Mesendoderm (in vitro differentiated cells): Measurements from ENCODE around the gene UBAP1.
"Not testable (repeated sequence)": the region's sequence is repeated elsewhere in the genome, so short reads cannot be mapped to it uniquely, and the experiment has no call there.

ENCODE experiments used
- DNase-seq: peaks from one replicate; pipeline ENCODE4 v3.0.0; 2013
- H2AK5ac ChIP-seq: 2 replicates; pipeline ENCODE4 v1.6.1; 2013; ENCODE audit warnings: low read length, inconsistent platforms
- H2BK120ac ChIP-seq: 2 replicates; pipeline ENCODE4 v1.6.1; 2013; ENCODE audit warnings: low read depth, mild to moderate bottlenecking, low read length, moderate library complexity, mixed read lengths
- H2BK15ac ChIP-seq: replicated peaks from 2 replicates; pipeline ENCODE4 v1.6.1; 2013; ENCODE audit warnings: low read depth, mild to moderate bottlenecking, moderate library complexity
- H2BK5ac ChIP-seq: 2 replicates; pipeline ENCODE4 v1.6.1; 2013; ENCODE audit warnings: low read length, inconsistent platforms
- H3K18ac ChIP-seq: 2 replicates; pipeline ENCODE4 v1.6.1; 2013; ENCODE audit warnings: mild to moderate bottlenecking, low read length, mixed read lengths
- H3K23ac ChIP-seq: one replicate; pipeline ENCODE4 v1.6.1; 2013; ENCODE audit warnings: low read length
- H3K27ac ChIP-seq: 2 replicates; pipeline ENCODE4 v1.5.1; 2013; ENCODE audit warnings: low read depth, mild to moderate bottlenecking, inconsistent platforms, low read length, moderate library complexity
- H3K27me3 ChIP-seq: 2 replicates; pipeline ENCODE4 v1.6.1; 2013; ENCODE audit warnings: low read length, control low read depth, mild to moderate bottlenecking, inconsistent platforms; ENCODE audit not compliant: insufficient read depth, poor library complexity
- H3K36me3 ChIP-seq: 2 replicates; pipeline ENCODE4 v1.6.1; 2013; ENCODE audit warnings: low read length, inconsistent platforms; ENCODE audit not compliant: control insufficient read depth, insufficient read depth
- H3K4ac ChIP-seq: one replicate; pipeline ENCODE4 v1.6.1; 2013; ENCODE audit warnings: low read depth, mild to moderate bottlenecking, low read length, moderate library complexity
- H3K4me1 ChIP-seq: 2 replicates; pipeline ENCODE4 v1.6.1; 2013; ENCODE audit warnings: low read depth, low read length, inconsistent platforms; ENCODE audit not compliant: control insufficient read depth
- H3K4me2 ChIP-seq: 2 replicates; pipeline ENCODE4 v1.6.1; 2013; ENCODE audit warnings: low read length
- H3K4me3 ChIP-seq: 2 replicates; pipeline ENCODE4 v1.5.1; 2013; ENCODE audit warnings: mild to moderate bottlenecking, low read length
- H3K56ac ChIP-seq: one replicate; pipeline ENCODE4 v1.6.1; 2013; ENCODE audit warnings: low read length
- H3K79me1 ChIP-seq: 2 replicates; pipeline ENCODE4 v1.6.1; 2013; ENCODE audit warnings: low read length, inconsistent platforms
- H3K79me2 ChIP-seq: 2 replicates; pipeline ENCODE4 v1.6.1; 2013; ENCODE audit warnings: mild to moderate bottlenecking, low read length; ENCODE audit not compliant: control insufficient read depth, insufficient read depth
- H3K9ac ChIP-seq: 2 replicates; pipeline ENCODE4 v1.6.1; 2013; ENCODE audit warnings: low read length, inconsistent platforms
- H4K5ac ChIP-seq: one replicate; pipeline ENCODE4 v1.6.1; 2013; ENCODE audit warnings: low read length
- H4K8ac ChIP-seq: one replicate; pipeline ENCODE4 v1.6.1; 2013; ENCODE audit warnings: low read depth, mild to moderate bottlenecking, control low read depth, low read length, moderate library complexity
- WGBS: extraction: QIAGEN DNeasy Blood & Tissue Kit; methylation state at CpG from one replicate; pipeline ENCODE4 v1.1.7; 2013; ENCODE audit warnings: low lambda C conversion rate, missing lambda C conversion rate; ENCODE audit not compliant: insufficient coverage; ENCODE audit errors: extremely low coverage; 5-methylcytosine and 5-hydroxymethylcytosine counted together

UBAP1 gene

GRCh38 chr9:34220218-34220617, 41.4 kb downstream of the UBAP1 start:
- no peak overlapping the region for H3K56ac ChIP-seq
- no peak overlapping the region for H2BK15ac ChIP-seq
- no peak overlapping the region for H4K8ac ChIP-seq
- H3K79me1 ChIP-seq, result peaks cover 2% of the 10 kb centered on the region
- H2BK120ac ChIP-seq, result no peak overlapping the region
- H2BK5ac ChIP-seq, result no peak overlapping the region
- H3K4me3 ChIP-seq, result no peak overlapping the region
- H3K36me3 ChIP-seq, result no peaks in the 10 kb centered on the region
- no peak overlapping the region for H3K18ac ChIP-seq
- no peaks in the 10 kb centered on the region for H3K4me1 ChIP-seq
- no peak overlapping the region for H3K27ac ChIP-seq
- H3K27me3 ChIP-seq, result no peaks in the 10 kb centered on the region
- H3K4me2 ChIP-seq, result no peak overlapping the region
- H3K4ac ChIP-seq, result no peak overlapping the region
- WGBS, result no CpG with 5 or more reads among the region's 8 CpGs
- H2AK5ac ChIP-seq, result no peak overlapping the region
- no peak overlapping the region for H3K9ac ChIP-seq
- no peaks in the 10 kb centered on the region for H3K79me2 ChIP-seq
- no peak for DNase-seq
- H4K5ac ChIP-seq, result no peak overlapping the region
- no peak overlapping the region for H3K23ac ChIP-seq

- no peak overlapping the region for H3K4me2 ChIP-seq
- H3K36me3 ChIP-seq, result no peaks in the 10 kb centered on the region
- no peak for DNase-seq
- H2BK5ac ChIP-seq, result no peak overlapping the region
- H3K56ac ChIP-seq, result no peak overlapping the region
- no CpG with 5 or more reads among the region's 12 CpGs for WGBS
- no peaks in the 10 kb centered on the region for H3K27me3 ChIP-seq
- H2AK5ac ChIP-seq, result no peak overlapping the region
- H4K5ac ChIP-seq, result no peak overlapping the region
- H3K27ac ChIP-seq, result no peak overlapping the region
- H3K79me2 ChIP-seq, result no peaks in the 10 kb centered on the region
- H3K9ac ChIP-seq, result no peak overlapping the region
- H3K4me3 ChIP-seq, result no peak overlapping the region
- no peak overlapping the region for H2BK15ac ChIP-seq
- H3K23ac ChIP-seq, result no peak overlapping the region
- peaks cover 2% of the 10 kb centered on the region for H3K79me1 ChIP-seq
- no peak overlapping the region for H2BK120ac ChIP-seq
- H3K4ac ChIP-seq, result no peak overlapping the region
- H4K8ac ChIP-seq, result no peak overlapping the region
- H3K4me1 ChIP-seq, result no peaks in the 10 kb centered on the region
- no peak overlapping the region for H3K18ac ChIP-seq
Observed at GRCh38 chr9:34224349-34224748, 45.5 kb downstream of the UBAP1 start.

GRCh38 chr9:34226144-34226760, 47.4 kb downstream of the UBAP1 start:
- H2AK5ac ChIP-seq, H3K79me2 ChIP-seq, H3K27me3 ChIP-seq, H2BK5ac ChIP-seq, H3K56ac ChIP-seq, H3K4me1 ChIP-seq, H3K4me2 ChIP-seq, H3K27ac ChIP-seq, H2BK15ac ChIP-seq, H2BK120ac ChIP-seq, H3K79me1 ChIP-seq, H3K18ac ChIP-seq, DNase-seq, H3K23ac ChIP-seq, H3K36me3 ChIP-seq, H3K4ac ChIP-seq, H4K8ac ChIP-seq, H4K5ac ChIP-seq, H3K9ac ChIP-seq, H3K4me3 ChIP-seq: not testable (repeated sequence)
- no CpG with 5 or more reads among the region's 9 CpGs for WGBS

GRCh38 chr9:34227445-34227844, 48.6 kb downstream of the UBAP1 start:
- Histone ChIP-seq H2AK5ac (no peak overlapping the region), H3K23ac (no peak overlapping the region), H3K4me1 (no peaks in the 10 kb centered on the region), H3K4ac (no peak overlapping the region), H2BK120ac (no peak overlapping the region), H3K18ac (no peak overlapping the region), H3K36me3 (no peaks in the 10 kb centered on the region), H3K56ac (no peak overlapping the region), H4K8ac (no peak overlapping the region), H3K79me1 (peaks cover 4% of the 10 kb centered on the region), H2BK15ac (no peak overlapping the region), H3K9ac (no peak overlapping the region), H3K4me2 (no peak overlapping the region), H3K27ac (no peak overlapping the region), H3K27me3 (no peaks in the 10 kb centered on the region), H3K79me2 (no peaks in the 10 kb centered on the region), H3K4me3 (no peak overlapping the region), H2BK5ac (no peak overlapping the region), H4K5ac (no peak overlapping the region)
- DNase-seq, result no peak
- no CpG with 5 or more reads among the region's 2 CpGs for WGBS

DNA sequence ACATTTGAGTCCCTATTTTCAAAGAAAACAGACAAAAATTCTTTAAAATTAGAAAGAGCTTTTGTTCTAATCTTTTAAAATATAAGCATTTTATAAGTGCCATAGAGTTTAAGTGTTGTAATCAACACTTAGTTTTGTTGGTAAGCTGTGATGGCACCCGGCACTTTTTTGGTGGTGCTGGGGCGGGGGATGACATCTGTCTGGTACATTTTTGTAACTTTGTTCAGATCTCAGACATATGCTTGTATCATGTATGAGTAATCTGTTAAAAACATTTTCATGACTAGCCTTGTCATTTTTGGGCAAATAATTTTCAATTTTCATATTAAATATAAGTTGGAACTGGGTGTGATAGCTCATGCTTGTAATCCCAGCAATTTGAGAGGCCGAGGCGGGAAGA, 51.7 kb downstream of the UBAP1 start:
- no CpG with 5 or more reads among the region's 4 CpGs for WGBS
- H3K36me3 ChIP-seq, result no peaks in the 10 kb centered on the region
- H3K79me1 ChIP-seq, result peaks cover 1% of the 10 kb centered on the region
- H3K4ac ChIP-seq, result no peak overlapping the region
- H3K9ac ChIP-seq, result no peak overlapping the region
- no peak overlapping the region for H3K23ac ChIP-seq
- no peaks in the 10 kb centered on the region for H3K79me2 ChIP-seq
- no peak overlapping the region for H3K18ac ChIP-seq
- H2BK120ac ChIP-seq, result no peak overlapping the region
- no peaks in the 10 kb centered on the region for H3K4me1 ChIP-seq
- H2BK5ac ChIP-seq, result no peak overlapping the region
- H2BK15ac ChIP-seq, result no peak overlapping the region
- no peaks in the 10 kb centered on the region for H3K27me3 ChIP-seq
- no peak for DNase-seq
- H4K8ac ChIP-seq, result no peak overlapping the region
- no peak overlapping the region for H3K56ac ChIP-seq
- H4K5ac ChIP-seq, result no peak overlapping the region
- H3K27ac ChIP-seq, result no peak overlapping the region
- H3K4me3 ChIP-seq, result no peak overlapping the region
- no peak overlapping the region for H2AK5ac ChIP-seq
- no peak overlapping the region for H3K4me2 ChIP-seq

GRCh38 chr9:34232201-34232600, 53.4 kb downstream of the UBAP1 start:
- Histone ChIP-seq H3K36me3 (no peaks in the 10 kb centered on the region), H3K79me1 (peaks cover 1% of the 10 kb centered on the region), H3K27ac (no peak overlapping the region), H2AK5ac (no peak overlapping the region), H3K18ac (no peak overlapping the region), H3K4ac (no peak overlapping the region), H4K5ac (no peak overlapping the region), H3K23ac (no peak overlapping the region), H3K4me3 (no peak overlapping the region), H3K27me3 (no peaks in the 10 kb centered on the region), H2BK5ac (no peak overlapping the region), H2BK15ac (no peak overlapping the region), H4K8ac (no peak overlapping the region), H3K79me2 (no peaks in the 10 kb centered on the region), H3K9ac (no peak overlapping the region), H2BK120ac (no peak overlapping the region), H3K4me2 (no peak overlapping the region), H3K56ac (no peak overlapping the region), H3K4me1 (no peaks in the 10 kb centered on the region)
- no peak for DNase-seq
- WGBS, result no CpG with 5 or more reads among the region's 2 CpGs
